ENCODE data around the gene ST6GAL1.

Gene ST6GAL1

DNA sequence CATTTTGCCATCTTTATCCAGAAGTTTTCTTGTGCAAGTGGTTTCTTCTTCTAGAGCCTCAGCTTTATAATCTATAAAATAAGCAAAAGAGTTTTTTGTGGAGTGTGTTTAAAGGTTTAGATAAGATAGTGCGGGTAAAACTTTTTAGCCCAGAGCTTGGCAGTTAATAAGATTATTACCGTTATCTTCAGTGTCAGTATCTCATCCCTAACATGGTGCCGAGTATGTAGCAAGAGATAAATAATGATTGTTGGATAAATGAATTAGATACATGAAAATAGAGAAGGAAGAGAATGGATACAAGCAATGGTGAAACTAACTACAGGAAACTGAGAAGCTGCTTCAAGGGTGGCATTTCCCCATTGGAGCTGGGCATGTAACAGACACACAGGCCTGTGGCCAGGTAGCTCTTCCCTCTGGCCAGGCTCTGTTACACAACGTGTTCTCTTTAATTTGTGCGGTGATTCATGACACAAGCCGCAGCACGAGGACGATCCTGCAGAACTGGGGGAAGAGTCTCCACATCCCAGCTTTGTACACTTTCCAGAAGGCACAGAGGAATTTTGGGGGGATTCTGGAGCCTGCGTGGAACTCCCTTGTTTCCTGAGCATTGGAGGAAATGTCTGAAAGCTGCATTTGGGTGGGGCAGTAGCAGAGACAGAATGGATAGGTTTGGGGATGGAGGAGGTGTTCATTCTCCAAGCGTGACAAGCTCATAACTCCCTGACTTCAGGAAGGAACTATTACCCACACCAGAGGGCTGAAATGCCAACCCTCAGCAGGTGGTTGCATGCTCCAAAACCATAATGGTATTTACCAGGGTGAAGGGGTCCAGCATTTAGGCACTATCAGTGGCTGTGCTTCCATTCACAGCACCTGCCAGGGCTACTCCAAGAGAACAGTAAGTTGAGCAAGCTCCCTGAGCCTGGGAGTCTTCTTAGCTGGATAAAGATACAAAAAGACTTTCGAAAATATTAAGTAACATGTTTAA is 14.2 kb upstream of the ST6GAL1 start:
- Histone ChIP-seq H3K36me3 (ENCODE audit: insufficient read depth) (no peaks in the 10 kb centered on the region), H4K20me1 (ENCODE audit: insufficient read depth) (no peaks in the 10 kb centered on the region), H3K27ac (no peak overlapping the region), H3K9ac (no peak overlapping the region), H3K27me3 (ENCODE audit: insufficient read depth, low read depth) (no peaks in the 10 kb centered on the region), H3K4me3 (IDR thresholded peaks at IDR 0.05; ENCODE audit: insufficient read depth, low read depth, low read length) (no peak overlapping the region), H3K4me1 (ENCODE audit: low read depth, poor library complexity, severe bottlenecking) (no peaks in the 10 kb centered on the region), H3K4me2 (no peak overlapping the region), H3K79me2 (ENCODE audit: insufficient read depth, low read depth) (no peaks in the 10 kb centered on the region), H2AFZ (ENCODE audit: low read depth) (no peak overlapping the region)
- TF ChIP-seq, protein P1, sequence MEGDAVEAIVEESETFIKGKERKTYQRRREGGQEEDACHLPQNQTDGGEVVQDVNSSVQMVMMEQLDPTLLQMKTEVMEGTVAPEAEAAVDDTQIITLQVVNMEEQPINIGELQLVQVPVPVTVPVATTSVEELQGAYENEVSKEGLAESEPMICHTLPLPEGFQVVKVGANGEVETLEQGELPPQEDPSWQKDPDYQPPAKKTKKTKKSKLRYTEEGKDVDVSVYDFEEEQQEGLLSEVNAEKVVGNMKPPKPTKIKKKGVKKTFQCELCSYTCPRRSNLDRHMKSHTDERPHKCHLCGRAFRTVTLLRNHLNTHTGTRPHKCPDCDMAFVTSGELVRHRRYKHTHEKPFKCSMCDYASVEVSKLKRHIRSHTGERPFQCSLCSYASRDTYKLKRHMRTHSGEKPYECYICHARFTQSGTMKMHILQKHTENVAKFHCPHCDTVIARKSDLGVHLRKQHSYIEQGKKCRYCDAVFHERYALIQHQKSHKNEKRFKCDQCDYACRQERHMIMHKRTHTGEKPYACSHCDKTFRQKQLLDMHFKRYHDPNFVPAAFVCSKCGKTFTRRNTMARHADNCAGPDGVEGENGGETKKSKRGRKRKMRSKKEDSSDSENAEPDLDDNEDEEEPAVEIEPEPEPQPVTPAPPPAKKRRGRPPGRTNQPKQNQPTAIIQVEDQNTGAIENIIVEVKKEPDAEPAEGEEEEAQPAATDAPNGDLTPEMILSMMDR (conservative IDR thresholded peaks at IDR 0.05; ENCODE audit: low read depth, low read length): no peak

GRCh38 chr3:186917512-186918312 is 12.6 kb upstream of the ST6GAL1 start:
- Histone ChIP-seq H3K27ac (no peak overlapping the region), H3K9ac (no peak overlapping the region), H3K4me2 (no peak overlapping the region), H3K36me3 (ENCODE audit: insufficient read depth) (no peaks in the 10 kb centered on the region), H3K79me2 (ENCODE audit: insufficient read depth, low read depth) (no peaks in the 10 kb centered on the region), H3K4me1 (ENCODE audit: low read depth, poor library complexity, severe bottlenecking) (no peaks in the 10 kb centered on the region), H2AFZ (ENCODE audit: low read depth) (no peak overlapping the region), H3K4me3 (IDR thresholded peaks at IDR 0.05; ENCODE audit: insufficient read depth, low read depth, low read length) (no peak overlapping the region), H4K20me1 (ENCODE audit: insufficient read depth) (no peaks in the 10 kb centered on the region), H3K27me3 (ENCODE audit: insufficient read depth, low read depth) (no peaks in the 10 kb centered on the region)
- TF ChIP-seq, protein P1 (conservative IDR thresholded peaks at IDR 0.05; ENCODE audit: low read depth, low read length): no peak

- TF ChIP-seq, protein P1 (conservative IDR thresholded peaks at IDR 0.05; ENCODE audit: low read depth, low read length): no peak
- Histone ChIP-seq H3K27me3 (ENCODE audit: insufficient read depth, low read depth) (no peaks in the 10 kb centered on the region), H3K9ac (no peak overlapping the region), H4K20me1 (ENCODE audit: insufficient read depth) (no peaks in the 10 kb centered on the region), H2AFZ (ENCODE audit: low read depth) (no peak overlapping the region), H3K27ac (no peak overlapping the region), H3K4me2 (no peak overlapping the region), H3K79me2 (ENCODE audit: insufficient read depth, low read depth) (no peaks in the 10 kb centered on the region), H3K4me1 (ENCODE audit: low read depth, poor library complexity, severe bottlenecking) (no peaks in the 10 kb centered on the region), H3K4me3 (IDR thresholded peaks at IDR 0.05; ENCODE audit: insufficient read depth, low read depth, low read length) (no peak overlapping the region), H3K36me3 (ENCODE audit: insufficient read depth) (no peaks in the 10 kb centered on the region)
Measured at GRCh38 chr3:186920301-186920700, 10.0 kb upstream of the ST6GAL1 start.

DNA sequence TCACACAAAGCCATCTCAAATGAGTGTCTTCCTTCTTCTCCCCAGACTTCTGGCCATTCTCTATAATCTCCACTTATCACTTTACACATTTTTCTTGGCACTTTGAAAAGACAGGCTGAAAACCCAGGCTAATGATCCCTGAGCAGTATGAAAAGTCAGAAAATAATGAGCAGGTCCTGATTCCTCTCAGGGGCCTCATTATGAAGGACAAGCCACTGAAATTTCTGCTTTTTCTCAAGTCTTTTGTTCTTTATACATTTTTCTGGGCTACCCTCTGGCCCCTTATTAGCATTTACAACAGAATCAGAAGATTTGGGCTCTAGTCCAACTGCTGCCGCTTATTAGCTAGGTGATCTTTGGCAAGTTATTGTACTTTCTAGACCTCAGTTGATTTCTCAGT is 9.5 kb upstream of the ST6GAL1 start:
- Histone ChIP-seq H3K4me2 (no peak overlapping the region), H3K27ac (no peak overlapping the region), H3K4me1 (ENCODE audit: low read depth, poor library complexity, severe bottlenecking) (no peaks in the 10 kb centered on the region), H3K79me2 (ENCODE audit: insufficient read depth, low read depth) (no peaks in the 10 kb centered on the region), H3K27me3 (ENCODE audit: insufficient read depth, low read depth) (no peaks in the 10 kb centered on the region), H3K4me3 (IDR thresholded peaks at IDR 0.05; ENCODE audit: insufficient read depth, low read depth, low read length) (no peak overlapping the region), H2AFZ (ENCODE audit: low read depth) (no peak overlapping the region), H3K9ac (no peak overlapping the region), H3K36me3 (ENCODE audit: insufficient read depth) (no peaks in the 10 kb centered on the region), H4K20me1 (ENCODE audit: insufficient read depth) (no peaks in the 10 kb centered on the region)
- TF ChIP-seq, protein P1 (conservative IDR thresholded peaks at IDR 0.05; ENCODE audit: low read depth, low read length): no peak

Measured in KMS-11 (cell line).